ENCODE results near the gene RAPGEF2. TPM values are rescaled to one million over a fixed set of nuclear protein-coding genes. Genes with fewer than 3 reads are reported as not detected.

The RAPGEF2 gene
- total RNA-seq, 1 experiment from 2014 or later, result 37.1 TPM

GRCh38 chr4:159386620-159387019 lies 283.7 kb downstream of the RAPGEF2 start:
- Histone ChIP-seq H3K18ac (ENCODE audit: insufficient read length, low read depth, low read length) (no peak overlapping the region), H2BK15ac (ENCODE audit: low read depth, low read length) (no peak overlapping the region), H3K9ac (ENCODE audit: extremely low read depth, insufficient read length, low read length) (no peak overlapping the region), H2BK120ac (ENCODE audit: low read depth, low read length, poor library complexity, severe bottlenecking) (no peak overlapping the region), H3K79me2 (ENCODE audit: insufficient read depth, low read length) (no peaks in the 10 kb centered on the region), H3K27ac (ENCODE audit: insufficient read length, low read depth, low read length) (no peak overlapping the region), H2BK20ac (ENCODE audit: low read depth, low read length, poor library complexity, severe bottlenecking) (no peak overlapping the region), H3K23me2 (ENCODE audit: insufficient read length, low read depth, low read length, poor library complexity, severe bottlenecking) (no peaks in the 10 kb centered on the region), H3K27me3 (ENCODE audit: insufficient read depth, low read length) (peaks cover 11% of the 10 kb centered on the region; the same call in 1 of the 2 replicates), H4K91ac (ENCODE audit: insufficient read length, low read depth, low read length) (no peak overlapping the region), H2BK5ac (ENCODE audit: insufficient read length, low read length) (no peak overlapping the region), H2BK12ac (ENCODE audit: insufficient read length, low read depth, low read length) (no peak overlapping the region), H4K5ac (ENCODE audit: insufficient read length, low read depth, low read length) (no peak overlapping the region), H4K8ac (replicated peaks; ENCODE audit: insufficient read length, low read depth, low read length) (no peak overlapping the region), H3T11ph (ENCODE audit: low read length) (no peak overlapping the region), H4K20me1 (ENCODE audit: control insufficient read depth, insufficient read depth, insufficient read length) (no peaks in the 10 kb centered on the region), H2AK5ac (ENCODE audit: insufficient read length, low read length) (no peak overlapping the region), H2AFZ (ENCODE audit: low read length) (no peak overlapping the region), H3K4ac (ENCODE audit: low read depth, low read length) (no peak overlapping the region), H3K4me1 (ENCODE audit: insufficient read depth, low read length) (no peaks in the 10 kb centered on the region), H3K4me2 (ENCODE audit: insufficient read depth, insufficient read length, low read length) (no peak overlapping the region), H3K79me1 (ENCODE audit: insufficient read depth, low read depth, low read length, poor library complexity, severe bottlenecking) (no peaks in the 10 kb centered on the region), H3K23ac (ENCODE audit: insufficient read length, low read depth, low read length) (no peak overlapping the region), H3K56ac (ENCODE audit: insufficient read length, low read depth, low read length) (no peak overlapping the region), H3K9me3 (ENCODE audit: control insufficient read depth, low read depth, low read length) (no peaks in the 10 kb centered on the region), H3K14ac (ENCODE audit: insufficient read depth, low read length) (no peak overlapping the region)
- Mint-ChIP-seq H3K27me3 (ENCODE audit: low read depth) (peaks cover 68% of the 10 kb centered on the region), H3K36me3 (ENCODE audit: insufficient read depth in 1 of 3, low read depth in 3 of 3) (peaks cover 0 to 8% (median 0%) of the 10 kb centered on the region in 3 experiments; a peak in 3 of 7 replicates), H3K27ac (no peak overlapping the region), H3K4me3 (no peak overlapping the region), H3K9me3 (peaks cover 9 to 16% of the 10 kb centered on the region in 2 experiments; a peak in 4 of 5 replicates), H3K4me1 (peaks cover 8 to 22% of the 10 kb centered on the region in 2 experiments)
- WGBS (ENCODE audit: extremely low coverage, insufficient read length, low lambda C conversion rate), result no CpG with 5 or more reads among the region's 1 CpG
- TF ChIP-seq, protein P1, sequence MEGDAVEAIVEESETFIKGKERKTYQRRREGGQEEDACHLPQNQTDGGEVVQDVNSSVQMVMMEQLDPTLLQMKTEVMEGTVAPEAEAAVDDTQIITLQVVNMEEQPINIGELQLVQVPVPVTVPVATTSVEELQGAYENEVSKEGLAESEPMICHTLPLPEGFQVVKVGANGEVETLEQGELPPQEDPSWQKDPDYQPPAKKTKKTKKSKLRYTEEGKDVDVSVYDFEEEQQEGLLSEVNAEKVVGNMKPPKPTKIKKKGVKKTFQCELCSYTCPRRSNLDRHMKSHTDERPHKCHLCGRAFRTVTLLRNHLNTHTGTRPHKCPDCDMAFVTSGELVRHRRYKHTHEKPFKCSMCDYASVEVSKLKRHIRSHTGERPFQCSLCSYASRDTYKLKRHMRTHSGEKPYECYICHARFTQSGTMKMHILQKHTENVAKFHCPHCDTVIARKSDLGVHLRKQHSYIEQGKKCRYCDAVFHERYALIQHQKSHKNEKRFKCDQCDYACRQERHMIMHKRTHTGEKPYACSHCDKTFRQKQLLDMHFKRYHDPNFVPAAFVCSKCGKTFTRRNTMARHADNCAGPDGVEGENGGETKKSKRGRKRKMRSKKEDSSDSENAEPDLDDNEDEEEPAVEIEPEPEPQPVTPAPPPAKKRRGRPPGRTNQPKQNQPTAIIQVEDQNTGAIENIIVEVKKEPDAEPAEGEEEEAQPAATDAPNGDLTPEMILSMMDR (conservative IDR thresholded peaks at IDR 0.05), result no peak
- DNase-seq, result no peak
